ENCODE measurements around the gene ZFPL1. TPM values are rescaled to one million over a fixed set of nuclear protein-coding genes. Genes with fewer than 3 reads are reported as not detected.

ZFPL1 gene
- total RNA-seq, 1 donor from 2014 or later: 25.9 TPM

DNA sequence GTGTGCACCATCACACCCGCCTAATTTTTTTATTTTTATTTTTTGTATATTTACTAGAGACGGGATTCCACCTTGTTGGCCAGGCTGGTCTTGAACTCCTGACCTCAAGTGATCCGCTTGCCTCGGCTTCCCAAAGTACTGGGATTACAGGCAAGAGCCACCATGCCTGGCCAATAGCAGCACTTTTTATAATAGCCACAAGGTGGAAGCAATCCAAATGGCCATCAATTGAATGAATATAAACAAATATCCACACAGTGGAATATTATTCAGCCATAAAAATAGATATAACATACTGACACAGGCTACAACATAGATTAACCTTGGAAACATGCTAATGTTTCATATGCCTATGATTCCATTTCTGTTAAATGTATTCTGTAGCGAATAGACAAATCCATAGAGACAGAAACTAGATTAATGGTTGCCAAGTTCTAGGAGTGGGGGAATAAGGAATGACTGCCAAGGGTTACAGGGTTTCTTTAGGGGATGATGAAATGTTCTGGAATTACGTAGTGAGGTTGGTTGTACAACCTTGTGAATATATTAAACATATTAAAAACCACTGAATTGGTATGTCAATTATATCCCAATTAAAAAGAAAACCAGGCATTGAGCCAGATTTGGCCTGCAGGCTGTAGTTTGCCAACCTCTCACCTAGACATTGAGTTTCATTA lies 16.8 kb downstream of the ZFPL1 start:
- peaks cover under 1% of the 10 kb centered on the region for H3K4me1 Mint-ChIP-seq (ENCODE audit: unreplicated experiment)
- TF ChIP-seq, protein P1, sequence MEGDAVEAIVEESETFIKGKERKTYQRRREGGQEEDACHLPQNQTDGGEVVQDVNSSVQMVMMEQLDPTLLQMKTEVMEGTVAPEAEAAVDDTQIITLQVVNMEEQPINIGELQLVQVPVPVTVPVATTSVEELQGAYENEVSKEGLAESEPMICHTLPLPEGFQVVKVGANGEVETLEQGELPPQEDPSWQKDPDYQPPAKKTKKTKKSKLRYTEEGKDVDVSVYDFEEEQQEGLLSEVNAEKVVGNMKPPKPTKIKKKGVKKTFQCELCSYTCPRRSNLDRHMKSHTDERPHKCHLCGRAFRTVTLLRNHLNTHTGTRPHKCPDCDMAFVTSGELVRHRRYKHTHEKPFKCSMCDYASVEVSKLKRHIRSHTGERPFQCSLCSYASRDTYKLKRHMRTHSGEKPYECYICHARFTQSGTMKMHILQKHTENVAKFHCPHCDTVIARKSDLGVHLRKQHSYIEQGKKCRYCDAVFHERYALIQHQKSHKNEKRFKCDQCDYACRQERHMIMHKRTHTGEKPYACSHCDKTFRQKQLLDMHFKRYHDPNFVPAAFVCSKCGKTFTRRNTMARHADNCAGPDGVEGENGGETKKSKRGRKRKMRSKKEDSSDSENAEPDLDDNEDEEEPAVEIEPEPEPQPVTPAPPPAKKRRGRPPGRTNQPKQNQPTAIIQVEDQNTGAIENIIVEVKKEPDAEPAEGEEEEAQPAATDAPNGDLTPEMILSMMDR (IDR thresholded peaks at IDR 0.05; ENCODE audit: unreplicated experiment): no peak

GRCh38 chr11:65102142-65103095 lies 18.4 kb downstream of the ZFPL1 start:
- Mint-ChIP-seq H3K27me3 (ENCODE audit: unreplicated experiment) (peaks cover 10% of the 10 kb centered on the region), H3K27ac (ENCODE audit: unreplicated experiment) (no peak overlapping the region), H3K4me1 (ENCODE audit: unreplicated experiment) (peaks cover 3% of the 10 kb centered on the region), H3K4me3 (ENCODE audit: unreplicated experiment) (no peak overlapping the region), H3K36me3 (ENCODE audit: low read depth, unreplicated experiment) (peaks cover 12% of the 10 kb centered on the region), H3K9me3 (ENCODE audit: unreplicated experiment) (no peaks in the 10 kb centered on the region)
- DNase-seq (ENCODE audit: low spot score): no peak
- TF ChIP-seq, protein P1 (IDR thresholded peaks at IDR 0.05; ENCODE audit: unreplicated experiment): no peak

More for the DNA sequence above, 16.8 kb downstream of the ZFPL1 start:
- H3K36me3 Mint-ChIP-seq (ENCODE audit: low read depth, unreplicated experiment): peaks cover 3% of the 10 kb centered on the region
- no peak for DNase-seq (ENCODE audit: low spot score)
- H3K9me3 Mint-ChIP-seq (ENCODE audit: unreplicated experiment): no peaks in the 10 kb centered on the region
- no peak overlapping the region for H3K4me3 Mint-ChIP-seq (ENCODE audit: unreplicated experiment)
- peaks cover 6% of the 10 kb centered on the region for H3K27me3 Mint-ChIP-seq (ENCODE audit: unreplicated experiment)
- no peak overlapping the region for H3K27ac Mint-ChIP-seq (ENCODE audit: unreplicated experiment)

GRCh38 chr11:65103476-65103875 lies 19.5 kb downstream of the ZFPL1 start:
- Mint-ChIP-seq H3K4me3 (ENCODE audit: unreplicated experiment) (no peak overlapping the region), H3K36me3 (ENCODE audit: low read depth, unreplicated experiment) (peaks cover 12% of the 10 kb centered on the region), H3K4me1 (ENCODE audit: unreplicated experiment) (peaks cover 3% of the 10 kb centered on the region), H3K27me3 (ENCODE audit: unreplicated experiment) (peaks cover 10% of the 10 kb centered on the region), H3K27ac (ENCODE audit: unreplicated experiment) (no peak overlapping the region), H3K9me3 (ENCODE audit: unreplicated experiment) (no peaks in the 10 kb centered on the region)
- TF ChIP-seq, protein P1 (IDR thresholded peaks at IDR 0.05; ENCODE audit: unreplicated experiment): no peak
- no peak for DNase-seq (ENCODE audit: low spot score)

DNA sequence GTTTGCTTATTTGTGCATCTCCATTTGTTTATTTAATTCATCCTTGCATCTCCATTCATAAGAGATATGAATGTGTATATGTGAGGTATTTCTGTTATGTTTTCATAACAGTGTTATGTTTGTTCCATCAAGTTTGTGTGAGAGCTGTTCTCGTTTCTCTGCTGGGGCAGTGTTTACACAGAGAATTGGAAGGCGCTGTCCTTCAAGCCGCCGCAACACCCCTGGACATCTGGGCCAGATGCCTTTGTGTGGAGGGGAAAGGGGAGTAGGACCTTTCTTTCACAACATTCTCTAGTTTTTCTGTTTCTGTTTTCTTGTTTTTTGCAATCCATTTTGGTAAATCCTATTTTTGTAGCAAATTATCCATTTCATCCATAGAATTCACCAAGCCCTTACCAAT lies 20.6 kb downstream of the ZFPL1 start:
- H3K27ac Mint-ChIP-seq (ENCODE audit: unreplicated experiment): no peak overlapping the region
- peaks cover 12% of the 10 kb centered on the region for H3K36me3 Mint-ChIP-seq (ENCODE audit: low read depth, unreplicated experiment)
- no peak overlapping the region for H3K4me3 Mint-ChIP-seq (ENCODE audit: unreplicated experiment)
- H3K4me1 Mint-ChIP-seq (ENCODE audit: unreplicated experiment): peaks cover 3% of the 10 kb centered on the region
- H3K9me3 Mint-ChIP-seq (ENCODE audit: unreplicated experiment): no peaks in the 10 kb centered on the region
- no peak for DNase-seq (ENCODE audit: low spot score)
- H3K27me3 Mint-ChIP-seq (ENCODE audit: unreplicated experiment): peaks cover 8% of the 10 kb centered on the region
- TF ChIP-seq, protein P1 (IDR thresholded peaks at IDR 0.05; ENCODE audit: unreplicated experiment): no peak
